GM21390 (cell line): Measurements from ENCODE around the gene ITPR2.
A peak's percentile ranks its signal among the peaks of the same experiment; 100 is the strongest.

ENCODE experiments used
- ATAC-seq: cut with Tn5 transposase; IDR thresholded peaks from one replicate; pipeline ENCODE4 v1.9.1; 2021; ENCODE audit not compliant: unreplicated experiment

The ITPR2 gene

DNA sequence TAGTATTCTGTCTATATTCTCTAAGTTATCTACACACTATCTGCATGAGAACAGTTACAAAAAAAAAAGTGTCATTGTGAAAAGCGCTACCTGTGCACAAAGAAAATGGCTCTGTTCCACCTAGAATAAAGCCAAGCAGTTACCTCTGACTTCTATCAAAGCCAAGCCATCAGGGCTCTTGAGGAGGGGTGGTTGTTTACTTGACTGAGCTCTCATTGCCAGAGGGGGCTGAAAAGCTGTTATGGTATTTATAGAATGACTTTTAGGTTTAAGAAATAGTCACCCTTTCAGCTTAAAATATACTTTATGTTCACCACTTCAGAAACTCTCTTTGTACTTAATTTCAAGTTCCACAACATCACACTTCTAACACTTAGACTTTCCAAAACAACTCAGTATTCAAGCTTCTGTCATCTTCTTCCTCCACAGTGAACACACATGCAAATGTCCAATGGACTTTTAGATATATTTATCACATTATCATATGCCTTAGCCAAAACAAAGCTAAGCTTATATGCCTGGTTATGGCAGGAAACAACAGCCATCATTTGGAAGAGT is 7.5 kb downstream of the ITPR2 start:
- ATAC-seq, result no peak

DNA sequence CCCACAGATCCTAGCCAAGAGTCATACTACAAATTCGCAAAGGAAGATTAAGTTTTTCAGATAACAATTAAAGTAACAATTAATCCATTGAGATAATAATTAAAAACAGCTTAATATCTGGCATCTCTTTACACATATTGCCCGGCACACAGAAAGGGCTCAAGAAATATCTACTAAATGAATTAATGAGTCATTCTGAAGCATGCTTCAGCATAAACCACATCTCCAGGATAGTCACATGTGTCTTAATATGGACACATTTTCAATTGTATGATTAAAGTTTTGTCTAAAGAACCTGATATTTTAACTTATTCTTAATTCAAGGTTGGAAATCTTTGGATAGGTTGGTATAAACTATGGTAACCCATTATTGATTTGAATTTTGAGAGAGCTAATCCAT is 9.6 kb downstream of the ITPR2 start:
- ATAC-seq, result no peak

DNA sequence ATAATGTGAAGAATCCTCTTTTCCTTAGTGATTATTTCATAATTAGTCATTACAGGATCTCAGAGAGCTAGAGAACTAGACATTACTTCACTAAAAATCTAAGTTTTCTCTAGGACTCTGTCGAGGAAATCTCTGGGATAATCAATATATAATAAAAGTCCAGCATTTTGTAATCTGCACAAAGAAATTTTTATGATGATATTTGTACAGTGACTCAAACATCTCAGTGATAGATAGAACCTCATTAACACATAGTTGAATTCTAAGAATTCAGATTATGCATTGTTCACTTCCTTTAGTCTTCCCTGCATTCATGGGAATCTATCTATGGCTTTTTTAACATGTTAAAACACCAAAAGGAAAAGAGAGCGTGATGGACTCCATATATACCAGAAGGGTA is 11.0 kb downstream of the ITPR2 start:
- ATAC-seq, result no peak

DNA sequence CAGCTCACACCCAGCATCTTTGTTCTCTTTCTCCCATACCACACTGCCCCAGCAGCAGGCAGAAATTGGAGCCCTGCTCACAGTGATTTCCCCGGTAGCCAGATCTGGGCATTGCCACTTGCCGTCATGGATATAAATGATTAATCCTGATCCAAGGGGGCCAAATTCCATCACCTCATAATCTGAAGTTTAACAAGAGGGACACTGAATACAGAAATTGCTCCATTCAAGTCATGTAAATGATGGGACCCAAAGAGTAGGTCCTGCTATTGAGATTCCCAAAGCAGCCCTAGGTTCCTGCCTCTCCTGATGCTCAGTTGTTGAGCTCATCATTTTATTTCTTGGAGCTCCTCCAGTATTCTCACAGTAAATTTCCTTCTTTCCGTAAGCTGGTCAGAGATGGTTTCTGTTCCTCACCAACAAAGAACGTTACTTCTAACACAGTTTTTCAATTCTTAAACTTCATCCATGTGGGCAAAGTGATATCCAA is 11.7 kb downstream of the ITPR2 start:
- ATAC-seq, result no peak

DNA sequence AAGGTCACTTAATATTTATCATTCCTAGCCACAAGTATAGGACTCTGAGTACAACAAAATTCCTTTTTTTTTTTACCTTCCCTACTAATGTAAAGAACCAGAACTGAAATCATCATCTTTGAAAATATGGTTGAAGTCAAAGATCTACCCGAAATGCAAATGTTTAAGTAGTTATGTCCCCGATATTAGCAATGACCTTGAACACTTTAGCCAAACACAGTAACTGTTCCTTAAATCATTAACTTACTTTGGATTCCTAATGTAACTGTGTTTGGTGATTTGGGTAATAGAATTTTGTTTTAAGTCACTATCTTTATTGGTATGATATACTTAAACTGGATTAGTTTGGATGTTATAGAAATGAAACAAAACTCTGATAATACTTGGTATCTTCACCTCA is 14.4 kb downstream of the ITPR2 start:
- ATAC-seq, result no peak

DNA sequence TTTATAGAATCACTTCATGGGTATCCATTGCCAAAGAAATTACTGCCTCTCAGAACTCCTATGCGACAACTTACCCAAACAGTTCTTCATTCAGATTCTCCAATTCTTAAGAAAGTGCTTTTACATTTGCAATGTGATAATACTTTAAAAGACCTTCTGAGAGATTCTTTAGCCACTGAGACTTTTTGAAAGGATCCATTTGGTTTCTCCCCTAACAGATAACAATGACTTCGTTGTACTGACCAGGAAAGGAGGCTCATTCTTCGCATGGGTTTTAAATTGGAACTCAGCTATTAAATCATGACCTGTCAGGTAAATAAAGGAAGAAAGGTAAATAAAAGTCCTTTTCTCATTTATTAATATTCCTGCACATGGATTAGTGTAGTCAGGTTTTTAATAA is 14.8 kb downstream of the ITPR2 start:
- ATAC-seq, result no peak

DNA sequence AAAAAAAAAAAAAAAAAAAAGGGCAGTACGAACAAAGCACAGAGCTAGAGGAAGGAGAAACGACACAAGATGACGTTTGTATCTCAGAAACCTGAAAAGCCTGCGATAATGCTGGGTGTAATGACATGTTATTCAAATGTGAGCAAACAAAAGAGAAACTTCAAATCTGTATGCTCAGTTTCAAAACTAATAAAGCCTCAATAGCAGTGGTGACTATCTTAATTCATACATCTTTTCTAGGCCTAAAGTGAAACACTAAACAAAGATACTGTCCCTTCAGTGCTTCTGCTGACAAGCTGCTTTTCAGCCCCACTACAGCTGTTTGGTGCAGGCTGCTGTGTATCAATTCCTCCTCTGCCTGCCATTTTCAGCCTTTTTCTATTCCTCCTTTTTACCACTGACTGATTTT is 15.8 kb downstream of the ITPR2 start:
- peak; percentile 90 for ATAC-seq

DNA sequence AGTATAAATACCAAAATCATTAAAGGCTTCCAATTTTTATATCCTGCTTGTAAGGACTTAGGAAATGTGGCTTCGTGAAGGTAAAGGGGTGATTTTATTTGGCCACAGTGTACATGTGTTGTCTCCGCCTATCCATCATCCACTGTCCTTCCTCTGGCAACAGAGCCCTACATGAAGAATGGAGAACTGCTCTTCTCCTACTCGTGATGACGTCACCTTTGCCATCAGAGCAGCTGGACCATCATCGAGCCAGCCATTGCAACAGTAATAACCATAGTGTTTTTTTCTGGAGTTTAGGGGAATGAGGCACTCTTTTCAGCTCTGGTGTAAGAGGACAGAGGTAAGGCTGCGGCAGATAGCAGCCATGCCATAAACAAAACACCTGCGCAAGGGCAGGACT is 19.2 kb downstream of the ITPR2 start:
- no peak for ATAC-seq

DNA sequence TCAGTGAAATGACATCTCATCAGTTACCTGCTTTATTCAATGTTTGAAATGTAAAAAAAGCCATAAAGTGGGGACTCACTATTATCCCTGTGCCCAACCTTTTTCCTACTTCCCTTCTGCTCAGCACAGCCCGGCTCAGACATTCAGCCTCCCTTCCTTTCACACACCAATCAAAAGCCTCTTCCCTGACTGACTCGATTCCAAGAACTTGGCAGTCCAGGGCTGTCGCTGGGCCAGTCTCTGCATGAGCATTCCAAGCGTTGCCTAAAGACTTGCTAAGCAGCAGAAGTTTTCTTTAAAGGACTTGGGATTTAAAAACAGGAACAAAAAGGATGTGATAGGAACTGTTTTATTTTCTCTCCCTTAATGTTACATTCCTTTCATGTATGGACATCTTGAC is 22.7 kb downstream of the ITPR2 start:
- no peak for ATAC-seq

DNA sequence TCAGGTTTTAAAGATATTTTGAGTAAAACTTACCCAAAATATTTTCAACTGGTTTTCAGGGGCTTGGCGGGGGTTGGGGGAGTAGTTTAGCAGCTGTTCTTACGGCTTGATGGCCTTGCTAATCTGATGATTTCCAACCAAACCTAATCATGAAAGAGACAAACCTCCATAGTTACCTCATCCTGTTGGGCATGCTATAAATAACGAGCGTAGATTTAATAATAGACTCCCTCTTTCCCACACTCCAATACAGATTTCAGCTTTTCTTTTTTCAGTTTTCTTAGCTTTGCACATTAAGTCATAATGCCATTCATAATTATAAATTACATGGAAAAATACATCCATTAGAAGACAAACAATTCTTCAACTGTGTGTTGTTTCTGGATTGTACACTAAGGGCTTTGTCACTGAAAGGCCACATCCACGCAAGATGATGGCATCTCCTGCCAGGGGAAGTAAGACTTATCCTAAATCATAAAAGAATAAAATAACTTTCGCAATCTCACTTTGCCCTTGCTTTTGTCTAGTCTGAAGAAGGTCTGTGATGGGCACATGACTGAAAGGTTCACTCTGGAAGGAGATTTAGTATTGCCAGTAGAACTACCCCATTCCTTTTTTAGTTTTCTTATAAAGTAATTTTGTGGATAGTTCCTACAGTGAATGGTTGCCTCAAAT is 23.2 kb downstream of the ITPR2 start:
- no peak for ATAC-seq

DNA sequence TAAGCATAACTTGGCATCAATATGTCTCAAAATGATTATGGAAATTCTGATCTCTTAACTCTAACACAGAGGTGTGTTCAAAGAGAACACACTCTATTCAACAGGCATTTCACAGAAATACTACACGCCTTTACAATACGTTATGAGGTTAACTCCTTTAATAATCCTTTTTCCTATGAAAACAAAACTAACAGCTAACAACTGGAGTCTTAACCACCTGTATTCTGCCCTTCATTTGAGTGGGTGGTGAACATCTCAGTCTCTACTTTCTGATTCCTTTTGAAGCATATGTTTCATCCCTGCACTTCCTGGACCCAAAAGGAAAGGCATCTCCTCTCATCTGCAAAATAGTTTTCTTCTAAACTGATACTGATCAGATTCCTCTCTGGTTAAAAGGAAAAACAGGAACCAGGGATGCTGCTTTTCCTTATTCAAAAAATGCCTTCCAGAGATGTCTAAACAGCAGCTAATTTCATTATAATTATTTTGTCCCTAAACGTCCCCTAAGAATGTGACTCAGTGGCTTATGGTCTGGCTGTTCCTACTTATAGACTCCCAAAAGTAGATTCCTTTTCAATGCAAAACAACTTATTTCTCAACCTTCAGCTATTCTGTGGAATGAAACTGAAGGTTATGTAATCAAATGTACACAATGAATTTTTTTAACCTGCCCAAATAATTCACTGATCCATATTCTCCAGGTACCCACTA is 24.1 kb downstream of the ITPR2 start:
- ATAC-seq, result peak; percentile 57

DNA sequence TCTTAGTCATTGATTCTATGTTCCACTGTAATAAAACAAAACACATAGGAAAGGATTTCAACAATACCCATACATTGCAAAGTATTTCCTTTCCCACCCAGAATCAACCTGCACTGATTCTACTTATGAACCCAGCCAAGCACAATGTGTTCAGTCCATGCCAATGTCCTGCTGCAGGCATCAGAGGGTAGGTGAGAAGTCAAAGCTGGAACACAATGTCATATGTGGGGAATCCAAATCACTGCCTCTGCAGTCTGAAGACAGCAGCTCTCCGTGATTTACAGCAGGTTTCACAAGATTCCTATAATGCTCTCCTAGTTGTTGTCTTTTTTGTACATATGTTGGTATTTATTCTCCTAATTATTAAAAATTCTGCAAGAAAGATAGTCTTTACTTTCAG is 25.7 kb downstream of the ITPR2 start:
- ATAC-seq, result no peak

DNA sequence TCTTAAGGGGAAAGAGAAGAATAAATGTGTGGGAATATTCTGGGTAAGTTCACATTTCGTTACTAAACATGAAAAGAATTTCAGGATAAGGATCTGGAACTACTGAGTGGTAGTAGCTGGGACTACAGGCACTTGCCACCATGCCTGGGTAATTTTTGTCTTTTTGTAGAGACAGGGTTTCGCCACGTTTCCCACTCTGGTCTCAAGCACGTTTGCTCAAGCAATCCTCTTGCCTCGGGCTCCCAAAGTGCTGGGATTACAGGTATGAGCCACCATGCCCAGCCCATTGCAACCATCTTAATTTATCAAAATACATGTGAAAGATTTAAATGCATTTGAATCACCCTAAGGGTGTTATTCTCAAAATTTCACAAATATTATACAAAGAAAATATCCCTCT is 26.4 kb downstream of the ITPR2 start:
- ATAC-seq, result no peak

DNA sequence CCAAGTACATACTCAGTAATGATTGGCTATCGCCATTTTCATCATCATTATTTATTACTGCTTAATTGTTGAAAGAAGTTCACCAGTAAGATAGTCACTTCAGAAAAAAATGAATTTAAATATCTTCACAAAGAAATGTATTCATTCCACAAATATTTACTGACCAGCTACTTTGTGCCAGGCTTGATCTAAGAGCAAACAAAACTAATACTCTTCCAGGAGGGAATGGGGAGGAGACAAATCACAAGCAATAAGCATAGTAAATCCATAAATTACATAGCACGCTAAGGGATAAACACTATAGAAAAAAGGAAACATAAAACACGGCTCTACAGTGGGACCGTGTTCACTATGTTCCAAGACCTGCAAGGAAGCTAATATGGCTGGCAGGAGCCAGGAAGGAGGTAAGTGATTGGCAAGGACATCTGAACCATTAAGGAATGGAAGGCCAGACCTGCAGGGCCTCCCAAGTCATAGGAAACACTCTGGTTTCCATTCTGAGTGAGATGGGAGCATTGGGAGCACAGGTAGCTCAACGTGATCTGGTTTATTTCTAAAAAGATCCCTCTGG is 27.5 kb downstream of the ITPR2 start:
- no peak for ATAC-seq

DNA sequence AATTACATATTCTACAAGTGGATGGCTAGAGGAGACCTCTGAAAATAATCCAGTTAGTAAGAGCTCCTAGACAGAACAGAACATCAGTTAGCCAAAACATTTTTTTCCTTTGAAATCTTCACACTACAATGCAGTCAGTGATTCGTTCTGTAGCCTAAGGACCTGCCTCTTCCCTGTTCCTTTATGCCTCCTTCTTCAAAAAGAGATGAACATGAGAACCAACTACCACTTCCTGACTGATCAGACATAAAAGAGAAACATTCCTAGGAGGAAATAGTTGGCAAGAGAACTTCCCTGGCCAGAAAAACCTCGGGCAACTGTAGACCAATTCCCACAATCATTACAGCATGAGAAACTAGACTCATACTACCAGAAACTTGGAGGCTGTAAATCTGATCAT is 29.4 kb downstream of the ITPR2 start:
- no peak for ATAC-seq

DNA sequence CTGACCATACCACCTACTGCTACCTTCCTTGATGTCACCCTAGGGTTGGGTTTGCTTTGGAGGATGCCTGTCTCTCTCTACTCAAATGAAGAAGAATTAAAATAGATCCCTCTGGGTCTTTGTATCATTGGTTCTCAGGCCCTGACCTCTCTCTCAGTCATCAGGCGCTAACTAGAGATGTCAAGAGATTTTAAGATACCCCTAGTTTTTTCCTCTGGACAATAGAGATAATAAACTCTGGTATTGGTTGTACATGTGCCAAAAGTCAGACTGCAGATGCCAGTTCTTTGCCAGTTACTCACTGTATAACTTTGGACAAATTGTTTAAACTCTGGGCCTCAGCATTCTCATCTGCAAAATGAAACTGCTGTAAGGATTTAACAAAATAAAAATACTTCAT is 31.5 kb downstream of the ITPR2 start:
- ATAC-seq, result no peak

DNA sequence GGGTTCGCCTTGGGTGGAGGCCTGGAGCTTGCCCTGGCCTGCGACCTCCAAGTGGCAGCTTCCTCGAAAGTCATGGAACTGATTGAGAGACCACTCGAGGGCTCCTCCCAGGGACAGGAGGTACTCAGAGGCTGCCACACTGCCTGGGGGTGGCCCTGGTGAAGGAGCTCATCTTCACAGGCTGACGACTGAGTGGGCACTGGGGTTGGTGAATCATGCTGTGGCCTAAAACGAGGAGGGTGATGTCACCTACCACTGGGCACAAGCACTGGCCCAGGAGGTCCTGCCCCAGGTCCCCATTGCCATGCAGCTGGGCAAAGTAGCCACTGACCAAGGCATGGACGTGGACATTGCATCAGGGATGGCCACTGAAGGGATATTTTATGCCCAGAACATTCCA is 32.1 kb downstream of the ITPR2 start:
- no peak for ATAC-seq

DNA sequence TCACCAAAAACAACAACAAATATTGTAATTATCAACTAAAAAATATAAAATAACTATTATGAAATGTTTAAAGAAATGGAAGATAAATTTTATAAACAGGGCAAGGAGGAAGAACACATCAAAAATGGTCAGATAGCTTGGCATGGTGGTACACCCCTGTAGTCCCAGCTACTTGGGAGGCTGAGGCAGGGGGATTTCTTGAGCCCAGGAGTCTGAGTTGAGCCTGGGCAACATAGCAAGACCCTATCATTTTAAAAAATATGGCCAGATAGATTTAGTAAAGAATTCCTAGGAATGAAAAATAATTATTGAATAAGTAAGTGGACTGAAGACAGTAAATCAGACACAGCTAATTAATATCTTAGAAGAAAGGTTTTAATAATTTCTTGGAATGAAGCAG is 32.6 kb downstream of the ITPR2 start:
- ATAC-seq, result no peak

DNA sequence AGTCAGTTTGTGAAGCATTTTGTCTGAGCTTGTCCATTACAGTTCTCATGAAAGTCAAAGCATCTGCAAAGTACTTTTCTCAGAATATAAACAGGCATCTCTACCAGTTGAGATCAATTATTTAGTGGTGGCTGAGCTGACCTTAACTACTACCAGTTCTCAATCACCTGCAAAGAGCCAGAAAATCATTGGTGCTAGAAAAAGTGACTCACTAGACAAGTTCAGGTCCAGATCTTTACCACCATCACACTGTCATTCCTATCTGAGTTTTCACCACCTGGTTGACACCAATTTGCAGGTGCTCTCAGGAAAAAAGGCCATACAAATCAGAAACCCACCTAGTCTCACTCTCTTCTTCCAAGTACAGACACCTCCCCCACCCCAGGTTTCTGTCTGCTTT is 33.3 kb downstream of the ITPR2 start:
- ATAC-seq, result no peak

DNA sequence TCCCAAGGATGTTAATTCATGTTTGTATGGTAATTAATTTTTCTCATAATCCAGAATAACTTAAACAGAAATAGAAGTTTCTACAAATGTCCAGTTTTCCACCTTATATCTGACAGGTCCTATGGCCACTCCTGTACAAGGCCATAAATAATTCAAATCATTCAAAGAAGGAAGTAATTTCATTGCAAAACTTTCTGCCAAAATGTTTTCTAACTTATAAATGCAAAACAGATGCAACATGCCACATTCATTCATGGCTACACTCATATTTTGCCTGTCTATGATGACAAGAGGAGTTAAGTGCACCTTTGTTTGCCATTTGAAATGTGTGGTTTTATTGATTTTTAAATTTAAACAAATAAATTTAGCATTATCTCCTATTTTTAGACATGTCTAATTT is 34.4 kb downstream of the ITPR2 start:
- no peak for ATAC-seq

DNA sequence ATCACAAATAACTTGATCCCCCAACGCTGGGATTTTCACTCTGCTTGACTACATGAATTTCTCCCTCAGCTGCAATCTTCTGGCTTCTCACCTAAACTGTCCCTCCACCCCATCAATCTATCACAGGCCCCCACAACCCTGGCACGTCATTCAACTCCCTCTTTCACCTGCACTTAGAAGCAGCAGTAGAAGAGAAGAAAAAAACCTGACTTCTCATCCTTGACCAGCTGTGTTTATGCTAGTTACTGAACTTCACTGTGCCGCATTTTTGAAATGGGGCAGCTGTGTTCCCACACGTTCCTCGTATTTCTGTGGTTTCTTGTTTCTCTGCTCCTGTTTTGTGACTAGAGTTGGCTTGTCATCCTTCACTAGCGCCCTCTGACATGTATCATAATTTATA is 35.0 kb downstream of the ITPR2 start:
- peak; percentile 73 for ATAC-seq

DNA sequence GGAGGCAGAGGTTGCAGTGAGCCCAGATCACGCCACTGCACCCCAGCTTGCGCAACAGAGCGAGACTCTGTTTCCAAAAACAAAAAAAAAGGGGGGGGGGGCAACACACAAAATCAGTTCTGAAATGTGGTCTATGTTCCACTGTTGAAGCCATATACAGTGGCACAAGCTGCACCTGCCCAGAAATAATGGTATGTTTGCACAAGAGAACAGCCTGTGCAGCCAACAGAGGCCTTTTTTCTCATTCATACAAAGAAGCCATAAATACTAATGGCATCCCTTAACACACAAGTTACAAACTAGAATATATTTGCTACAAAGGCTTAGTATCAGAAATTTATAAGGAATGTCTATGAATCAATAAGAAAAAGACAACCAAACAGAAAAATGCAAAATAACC is 37.1 kb downstream of the ITPR2 start:
- ATAC-seq, result no peak
